NT2/D1 (cell line): ENCODE measurements around the gene ARHGAP24.

Source experiments
- DNase-seq: peaks from one replicate; pipeline ENCODE4 v3.0.0-alpha.2; 2011; ENCODE audit warnings: low read depth, low spot score
- H3K27me3 ChIP-seq: 2 replicates; pipeline ENCODE4 v1.6.0; 2011; ENCODE audit warnings: mild to moderate bottlenecking; ENCODE audit not compliant: insufficient read length, insufficient read depth
- H3K36me3 ChIP-seq: 2 replicates; pipeline ENCODE4 v1.6.1; 2011; ENCODE audit warnings: mild to moderate bottlenecking, low read length, mixed read lengths; ENCODE audit not compliant: insufficient read depth, insufficient read length
- H3K4me1 ChIP-seq: 2 replicates; pipeline ENCODE4 v1.5.1; 2011; ENCODE audit not compliant: insufficient read depth, insufficient read length
- H3K4me3 ChIP-seq: 2 replicates; pipeline ENCODE4 v1.5.1; 2011; ENCODE audit warnings: low read depth; ENCODE audit not compliant: insufficient read length
- H3K9ac ChIP-seq: 2 replicates; pipeline ENCODE4 v1.6.0; 2011; ENCODE audit warnings: low read depth; ENCODE audit not compliant: insufficient read length
- H3K9me3 ChIP-seq: 2 replicates; pipeline ENCODE4 v1.5.1; 2011; ENCODE audit warnings: mild to moderate bottlenecking, low read length; ENCODE audit not compliant: insufficient read depth
- SUZ12 ChIP-seq: IDR thresholded peaks from 2 replicates; pipeline ENCODE4 v1.6.1; 2011; ENCODE audit not compliant: insufficient read length, insufficient read depth; ENCODE audit errors: extremely low read depth
- YY1 ChIP-seq: IDR thresholded peaks from 2 replicates; pipeline ENCODE4 v1.6.1; 2011; ENCODE audit not compliant: insufficient read length, insufficient read depth
- ZNF274 ChIP-seq: IDR thresholded peaks from 2 replicates; pipeline ENCODE4 v1.6.1; 2011; ENCODE audit warnings: mild to moderate bottlenecking, low read depth, low read length

ARHGAP24 gene

DNA sequence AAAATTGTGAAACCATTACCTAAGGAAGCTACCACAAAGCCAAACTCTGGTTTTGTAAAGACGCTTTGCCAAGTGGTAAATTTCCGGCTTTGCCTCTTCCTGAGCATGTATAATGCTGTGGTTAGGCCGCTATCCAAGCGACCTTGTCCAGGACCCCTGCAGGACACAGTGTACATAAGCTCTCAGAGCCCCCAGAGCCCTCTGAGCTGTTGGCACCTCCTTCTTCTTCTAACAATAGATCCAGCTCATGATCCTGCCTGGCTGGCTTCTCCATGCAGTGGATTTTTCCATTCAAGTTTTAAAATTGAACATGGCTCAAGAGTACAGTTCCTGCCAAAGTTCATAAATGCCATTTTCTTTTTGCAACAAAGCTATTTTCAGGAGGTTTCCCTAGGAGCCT, 558.2 kb downstream of the ARHGAP24 start:
- Histone ChIP-seq H3K27me3 (no peaks in the 10 kb centered on the region), H3K9me3 (no peaks in the 10 kb centered on the region), H3K36me3 (no peaks in the 10 kb centered on the region), H3K4me3 (no peak overlapping the region), H3K4me1 (no peaks in the 10 kb centered on the region), H3K9ac (no peak overlapping the region)
- TF ChIP-seq ZNF274 (no peak), SUZ12 (no peak), YY1 (no peak)
- DNase-seq: no peak

GRCh38 chr4:86034616-86035015, 559.7 kb downstream of the ARHGAP24 start:
- DNase-seq: no peak
- no peak overlapping the region for H3K4me3 ChIP-seq
- no peaks in the 10 kb centered on the region for H3K36me3 ChIP-seq
- H3K9me3 ChIP-seq: no peaks in the 10 kb centered on the region
- TF ChIP-seq SUZ12 (no peak), YY1 (no peak), ZNF274 (no peak)
- H3K9ac ChIP-seq: no peak overlapping the region
- no peaks in the 10 kb centered on the region for H3K4me1 ChIP-seq
- H3K27me3 ChIP-seq: no peaks in the 10 kb centered on the region

DNA sequence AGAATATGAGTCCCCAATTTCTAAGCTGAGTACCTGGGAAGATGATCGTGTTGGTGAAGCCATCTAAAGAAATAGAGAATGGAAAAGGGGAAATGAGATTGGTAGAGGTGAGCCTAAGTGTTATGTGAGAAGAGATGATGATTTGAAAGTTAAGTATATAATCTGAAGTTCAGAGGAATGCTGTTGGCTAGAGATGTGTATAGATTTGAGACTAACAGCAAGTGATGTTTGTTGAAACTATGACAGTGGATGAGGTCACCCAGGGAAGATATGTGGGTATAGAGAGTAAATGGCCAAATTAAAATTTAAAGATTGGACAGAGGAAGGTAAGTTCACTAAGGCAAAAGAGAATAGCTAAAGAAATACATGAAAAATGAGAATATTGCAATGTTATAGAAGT, 560.7 kb downstream of the ARHGAP24 start:
- no peaks in the 10 kb centered on the region for H3K27me3 ChIP-seq
- no peaks in the 10 kb centered on the region for H3K9me3 ChIP-seq
- no peak overlapping the region for H3K4me3 ChIP-seq
- TF ChIP-seq SUZ12 (no peak), YY1 (no peak), ZNF274 (no peak)
- no peaks in the 10 kb centered on the region for H3K4me1 ChIP-seq
- H3K36me3 ChIP-seq: no peaks in the 10 kb centered on the region
- H3K9ac ChIP-seq: no peak overlapping the region
- DNase-seq: no peak

- H3K9me3 ChIP-seq: no peaks in the 10 kb centered on the region
- DNase-seq: no peak
- no peaks in the 10 kb centered on the region for H3K27me3 ChIP-seq
- H3K36me3 ChIP-seq: no peaks in the 10 kb centered on the region
- no peaks in the 10 kb centered on the region for H3K4me1 ChIP-seq
- no peak overlapping the region for H3K9ac ChIP-seq
- H3K4me3 ChIP-seq: no peak overlapping the region
- no peak for TF ChIP-seq SUZ12
- TF ChIP-seq ZNF274: no peak
- no peak for TF ChIP-seq YY1
Measured at GRCh38 chr4:86036736-86037135, 561.8 kb downstream of the ARHGAP24 start.

DNA sequence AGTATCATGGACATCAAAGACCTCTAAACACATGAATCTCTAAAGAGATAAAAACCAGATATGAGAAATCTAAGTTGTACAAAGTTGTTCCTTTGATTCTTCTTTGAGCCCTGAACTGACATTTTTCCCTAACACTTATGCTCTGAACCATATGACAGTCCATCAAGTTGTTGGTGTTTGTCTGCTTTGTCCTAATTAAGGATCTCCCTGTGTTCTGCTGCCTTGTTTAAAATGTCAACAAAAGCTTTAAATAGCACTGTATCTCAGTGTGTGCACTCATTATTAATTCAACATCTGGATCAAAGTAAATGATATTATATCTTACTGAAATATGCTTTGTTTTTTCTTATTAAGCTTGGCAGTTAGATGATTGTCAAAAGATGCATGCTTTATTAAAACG, 563.1 kb downstream of the ARHGAP24 start:
- no peaks in the 10 kb centered on the region for H3K4me1 ChIP-seq
- H3K9me3 ChIP-seq: no peaks in the 10 kb centered on the region
- no peak for TF ChIP-seq ZNF274
- no peak for TF ChIP-seq YY1
- TF ChIP-seq SUZ12: no peak
- no peak for DNase-seq
- no peaks in the 10 kb centered on the region for H3K27me3 ChIP-seq
- H3K9ac ChIP-seq: no peak overlapping the region
- no peaks in the 10 kb centered on the region for H3K36me3 ChIP-seq
- H3K4me3 ChIP-seq: no peak overlapping the region

DNA sequence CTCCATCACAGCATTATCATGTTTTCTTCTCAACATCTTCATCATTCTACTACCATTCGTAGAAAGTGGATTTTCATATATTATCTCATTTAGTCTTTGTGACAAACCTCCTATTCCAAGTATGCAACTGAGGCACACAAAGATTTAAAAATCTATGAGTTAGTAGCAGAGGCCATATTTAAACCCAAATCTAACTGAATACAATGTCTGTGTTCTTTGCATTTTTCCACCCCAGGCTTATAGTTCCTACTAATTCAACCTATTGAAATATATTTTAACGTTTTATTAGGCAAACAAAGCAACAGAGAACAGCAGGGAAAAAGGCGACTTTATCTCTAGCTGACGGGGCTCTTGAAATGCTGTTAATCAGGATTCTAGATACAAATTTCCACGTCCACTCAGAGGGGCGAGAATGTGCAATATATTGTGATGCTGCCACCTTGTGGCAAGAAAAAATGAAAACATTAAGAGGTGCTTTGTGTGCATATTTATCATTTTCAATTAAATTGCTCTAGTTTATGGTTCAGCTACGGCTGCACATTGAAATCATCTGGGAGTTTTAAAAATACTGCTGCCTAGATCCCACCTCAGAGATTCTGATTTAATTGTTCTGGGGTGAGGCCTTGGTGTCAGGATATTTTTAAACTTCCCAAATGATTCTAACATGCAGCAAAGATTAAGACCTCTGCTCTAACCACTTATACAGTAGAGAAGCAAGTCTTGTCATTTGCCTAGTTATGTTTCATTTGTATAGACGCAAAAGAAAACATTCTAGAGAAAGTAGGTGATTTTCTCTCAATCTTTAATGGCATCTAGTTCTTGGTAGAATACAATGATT, 569.0 kb downstream of the ARHGAP24 start:
- no peaks in the 10 kb centered on the region for H3K36me3 ChIP-seq
- no peak overlapping the region for H3K9ac ChIP-seq
- no peaks in the 10 kb centered on the region for H3K27me3 ChIP-seq
- H3K4me3 ChIP-seq: no peak overlapping the region
- H3K4me1 ChIP-seq: no peaks in the 10 kb centered on the region
- DNase-seq: no peak
- TF ChIP-seq ZNF274 (no peak), YY1 (no peak), SUZ12 (no peak)
- no peaks in the 10 kb centered on the region for H3K9me3 ChIP-seq

DNA sequence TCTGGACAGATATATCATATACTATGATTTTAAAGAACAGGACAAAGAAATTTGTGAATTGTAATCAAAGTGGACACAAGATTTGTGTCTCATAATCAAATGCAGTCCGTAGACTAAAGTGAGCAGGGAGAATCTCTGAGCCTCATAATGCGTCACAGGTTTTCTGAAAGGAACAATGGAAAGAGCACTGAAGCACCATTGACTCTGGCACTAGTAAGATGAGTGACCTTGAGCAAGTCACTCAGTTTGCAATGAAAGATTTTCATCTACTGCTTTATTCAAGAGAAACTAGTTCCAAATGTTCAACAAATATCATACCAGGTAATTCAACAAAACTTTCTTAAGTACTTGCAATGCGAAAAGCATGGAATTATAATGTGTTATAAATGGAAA, 569.6 kb downstream of the ARHGAP24 start:
- no peak for TF ChIP-seq SUZ12
- no peak for TF ChIP-seq ZNF274
- TF ChIP-seq YY1: no peak
- DNase-seq: no peak
- no peaks in the 10 kb centered on the region for H3K27me3 ChIP-seq
- H3K4me3 ChIP-seq: no peak overlapping the region
- no peaks in the 10 kb centered on the region for H3K36me3 ChIP-seq
- H3K4me1 ChIP-seq: no peaks in the 10 kb centered on the region
- no peak overlapping the region for H3K9ac ChIP-seq
- no peaks in the 10 kb centered on the region for H3K9me3 ChIP-seq

- Histone ChIP-seq H3K4me1 (no peaks in the 10 kb centered on the region), H3K4me3 (no peak overlapping the region), H3K27me3 (no peaks in the 10 kb centered on the region), H3K9me3 (no peaks in the 10 kb centered on the region), H3K36me3 (no peaks in the 10 kb centered on the region), H3K9ac (no peak overlapping the region)
- no peak for TF ChIP-seq SUZ12
- no peak for TF ChIP-seq ZNF274
- TF ChIP-seq YY1: no peak
- DNase-seq: no peak
Measured at GRCh38 chr4:86048426-86048825, 573.5 kb downstream of the ARHGAP24 start.
